Dendritic cell treated with granulocyte-macrophage colony-stimulating factor and Interleukin-4, amounts not matched to agents 40 ng/mL and 50 ng/mL, for 4 days (primary cell): ENCODE results near the gene FCRL4.

ENCODE experiments used
- H3K27ac Mint-ChIP-seq: one replicate; pipeline ENCODE4 v1.8.0; 2022; ENCODE audit warnings: mild to moderate bottlenecking, mixed read lengths
- H3K27me3 Mint-ChIP-seq: one replicate; pipeline ENCODE4 v1.8.0; 2022; ENCODE audit warnings: mild to moderate bottlenecking, mixed read lengths
- H3K36me3 Mint-ChIP-seq: one replicate; pipeline ENCODE4 v1.8.0; 2022; ENCODE audit warnings: low read depth, mixed read lengths
- H3K4me1 Mint-ChIP-seq: one replicate; pipeline ENCODE4 v1.8.0; 2022; ENCODE audit warnings: low read depth, mixed read lengths
- H3K4me3 Mint-ChIP-seq: one replicate; pipeline ENCODE4 v1.8.0; 2022; ENCODE audit warnings: mild to moderate bottlenecking, moderate library complexity, mixed read lengths
- H3K9me3 Mint-ChIP-seq: one replicate; pipeline ENCODE4 v1.8.0; 2022; ENCODE audit warnings: mixed read lengths
- intact Hi-C: fragments of 100-400 bp; cut with micrococcal nuclease; formaldehyde crosslinking; loops from one replicate; pipeline ENCODE4 v1.15.0; 2022

FCRL4 gene

DNA sequence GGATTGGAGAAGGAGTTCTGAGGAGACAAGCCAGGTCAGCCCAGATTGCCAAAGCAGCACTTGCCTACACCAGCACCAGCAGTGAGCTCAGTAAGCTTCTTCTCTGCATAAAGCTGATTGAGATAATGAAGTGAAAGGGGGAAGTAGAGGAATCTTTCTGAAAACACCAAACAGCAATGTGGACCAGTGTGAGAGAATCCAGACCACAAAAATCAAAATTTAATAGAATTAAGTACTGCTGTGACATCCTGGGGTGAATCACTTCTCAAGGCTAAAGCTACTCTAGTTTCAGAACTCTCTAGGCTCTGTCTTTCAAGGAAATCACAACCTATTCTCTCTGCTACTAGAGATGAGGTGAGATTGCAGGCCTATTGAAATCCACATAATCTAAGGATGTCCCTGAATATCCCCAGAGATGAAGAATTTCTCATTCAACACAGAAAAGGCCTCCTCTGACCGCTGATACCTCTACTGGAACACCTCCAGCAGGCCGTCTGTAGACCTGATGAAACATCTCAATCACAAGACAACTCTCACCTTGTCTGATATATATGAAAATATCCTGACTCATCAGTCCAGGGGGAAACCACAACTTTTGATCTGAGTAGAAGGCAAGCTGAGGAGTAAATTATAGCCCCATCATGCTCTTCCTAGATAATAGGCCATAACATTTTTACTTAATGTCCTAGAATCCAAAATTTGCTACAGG is at the start of gene FCRL4:
Gene FCRL4 (minus strand): TSS at position 127 of the 709 bp plus-strand sequence. CDS start 141 bp downstream, outside the sequence.
- Mint-ChIP-seq H3K27me3 (peaks cover 75% of the 10 kb centered on the region), H3K4me1 (peaks cover 8% of the 10 kb centered on the region), H3K36me3 (no peaks in the 10 kb centered on the region), H3K4me3 (no peak within 1 kb of the TSS), H3K9me3 (no peaks in the 10 kb centered on the region), H3K27ac (no peak within 1 kb of the TSS)
- intact Hi-C loops: no loop called here

DNA sequence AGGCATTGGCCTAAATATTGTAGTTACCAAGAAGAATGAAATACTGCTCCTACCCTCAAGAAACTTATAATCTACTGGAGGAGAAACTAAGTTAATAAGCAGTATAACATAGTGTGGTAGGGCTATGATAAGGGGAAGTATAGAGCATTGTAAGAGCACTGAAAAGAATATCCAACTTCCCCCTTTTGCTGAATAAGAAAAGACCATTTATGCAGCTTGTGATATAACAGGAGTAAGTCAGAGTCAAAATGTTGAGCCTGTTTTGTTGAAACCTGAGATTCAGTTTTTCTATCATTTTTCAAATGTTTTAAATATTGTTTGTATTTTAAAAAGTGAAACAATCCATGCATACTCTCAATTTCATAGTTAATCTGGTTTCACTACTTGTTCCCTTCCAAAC is 48.3 kb upstream of the FCRL4 start:
- H3K27ac Mint-ChIP-seq: no peak overlapping the region
- intact Hi-C loops: no loop called here
- H3K4me1 Mint-ChIP-seq: peaks cover 12% of the 10 kb centered on the region
- H3K36me3 Mint-ChIP-seq: no peaks in the 10 kb centered on the region
- H3K9me3 Mint-ChIP-seq: no peaks in the 10 kb centered on the region
- H3K4me3 Mint-ChIP-seq: no peak overlapping the region
- peaks cover 22% of the 10 kb centered on the region for H3K27me3 Mint-ChIP-seq

DNA sequence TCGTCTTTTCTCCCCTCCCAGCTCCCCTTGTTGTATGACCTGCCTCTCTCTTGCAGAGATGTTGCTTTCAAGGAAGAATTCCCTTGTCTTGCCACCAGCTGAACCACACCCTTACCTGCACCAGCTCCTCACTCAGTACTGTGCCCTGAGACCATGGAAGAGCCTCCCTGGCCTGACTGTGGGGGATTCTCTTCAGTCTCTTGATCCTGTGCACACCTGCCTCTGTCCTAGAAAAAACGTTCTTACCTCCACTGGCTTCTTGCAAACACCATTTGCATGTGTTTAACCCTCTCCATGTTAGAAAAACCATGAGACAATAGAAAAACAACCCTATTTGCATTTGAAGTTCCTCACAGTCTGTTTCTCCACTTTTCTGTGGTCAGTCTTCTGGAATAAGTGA is 43.3 kb upstream of the FCRL4 start:
- intact Hi-C loops: no loop called here
- no peak overlapping the region for H3K27ac Mint-ChIP-seq
- no peak overlapping the region for H3K4me3 Mint-ChIP-seq
- H3K9me3 Mint-ChIP-seq: no peaks in the 10 kb centered on the region
- H3K36me3 Mint-ChIP-seq: no peaks in the 10 kb centered on the region
- peaks cover 44% of the 10 kb centered on the region for H3K27me3 Mint-ChIP-seq
- peaks cover 20% of the 10 kb centered on the region for H3K4me1 Mint-ChIP-seq

DNA sequence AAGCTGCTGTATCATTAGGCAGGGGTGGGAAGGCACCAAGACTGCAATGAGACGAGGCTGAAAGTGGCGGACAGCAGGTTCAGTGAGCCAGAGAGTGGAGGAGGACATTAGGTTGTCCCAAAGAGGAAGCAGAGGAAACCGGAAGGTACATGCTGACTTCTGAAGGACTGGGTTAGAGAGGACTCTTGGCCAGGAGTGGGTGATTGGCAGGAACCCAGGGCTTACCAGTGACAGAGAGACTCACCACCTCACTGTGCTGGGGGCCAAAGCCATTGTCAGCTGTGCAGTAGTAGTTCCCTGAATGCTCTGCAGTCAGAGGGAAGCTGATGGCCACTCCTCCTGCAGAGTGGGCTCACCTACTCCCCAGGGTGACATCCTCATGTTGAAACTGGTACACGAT is 41.9 kb upstream of the FCRL4 start:
- no peaks in the 10 kb centered on the region for H3K9me3 Mint-ChIP-seq
- no peak overlapping the region for H3K4me3 Mint-ChIP-seq
- peaks cover 50% of the 10 kb centered on the region for H3K27me3 Mint-ChIP-seq
- peaks cover 8% of the 10 kb centered on the region for H3K4me1 Mint-ChIP-seq
- H3K27ac Mint-ChIP-seq: no peak overlapping the region
- H3K36me3 Mint-ChIP-seq: no peaks in the 10 kb centered on the region
- intact Hi-C loops: no loop called here

DNA sequence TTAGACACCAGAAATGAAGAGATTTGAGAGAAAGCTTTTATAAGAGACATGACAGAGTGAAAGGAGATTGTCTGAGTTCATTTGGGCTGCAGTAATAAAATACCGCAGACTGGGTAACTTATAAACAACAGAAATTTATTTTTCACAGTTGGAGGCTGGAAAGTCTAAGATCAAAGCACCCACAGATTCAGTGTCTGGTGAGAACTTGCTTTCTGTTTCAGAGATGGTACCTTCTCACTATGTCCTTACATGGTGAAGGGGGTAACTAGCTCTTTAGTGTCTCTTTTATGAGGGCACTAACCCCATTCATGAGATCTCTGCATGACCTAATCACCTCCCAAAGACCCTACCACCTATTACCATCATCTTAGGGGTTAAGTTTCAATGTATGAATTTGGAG is 30.9 kb upstream of the FCRL4 start:
- Mint-ChIP-seq H3K27ac (no peak overlapping the region), H3K4me3 (no peak overlapping the region), H3K27me3 (peaks cover 63% of the 10 kb centered on the region), H3K36me3 (no peaks in the 10 kb centered on the region), H3K9me3 (no peaks in the 10 kb centered on the region), H3K4me1 (peaks cover 6% of the 10 kb centered on the region)
- intact Hi-C loops: no loop called here

DNA sequence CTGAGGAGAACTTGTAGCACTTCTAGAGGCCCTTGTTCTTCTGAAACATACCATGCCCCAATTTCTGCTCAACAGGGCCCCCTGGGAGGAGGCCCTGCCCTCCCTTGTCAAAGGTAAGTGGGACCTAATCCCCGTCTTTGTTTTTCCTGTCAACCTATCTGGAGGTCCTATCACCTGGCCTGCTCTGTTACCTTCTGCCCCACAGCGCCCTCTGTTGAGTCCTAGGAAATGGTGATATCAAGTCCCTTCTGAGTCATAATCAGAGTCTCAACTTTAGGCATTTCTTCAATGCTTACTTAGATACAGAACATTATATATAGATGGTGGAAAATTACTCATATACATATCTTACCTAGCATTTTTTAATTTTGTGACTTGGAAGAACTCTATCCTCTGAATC is 28.2 kb upstream of the FCRL4 start:
- intact Hi-C loops: no loop called here
- H3K4me3 Mint-ChIP-seq: no peak overlapping the region
- H3K27me3 Mint-ChIP-seq: peaks cover 70% of the 10 kb centered on the region
- no peaks in the 10 kb centered on the region for H3K9me3 Mint-ChIP-seq
- H3K36me3 Mint-ChIP-seq: no peaks in the 10 kb centered on the region
- no peak overlapping the region for H3K27ac Mint-ChIP-seq
- peaks cover 6% of the 10 kb centered on the region for H3K4me1 Mint-ChIP-seq

DNA sequence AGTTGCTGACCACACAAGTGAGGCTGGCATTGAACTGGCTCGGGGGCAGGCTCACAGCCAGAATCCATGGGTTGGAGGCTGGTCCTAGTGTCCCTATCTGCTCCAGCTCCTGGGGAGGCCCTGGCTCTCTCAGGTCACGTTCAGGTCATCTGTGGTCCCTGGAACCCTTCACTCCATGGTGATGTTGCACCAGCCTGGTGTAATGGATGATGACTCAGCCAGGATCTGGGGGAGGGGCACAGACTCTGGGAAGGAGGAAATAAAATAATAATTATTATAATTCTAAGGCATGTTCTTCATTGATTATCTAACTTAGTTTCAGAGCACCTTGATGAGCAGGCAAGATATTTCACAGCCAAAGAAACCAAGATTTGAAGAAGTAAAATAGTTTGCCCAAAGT is 26.6 kb upstream of the FCRL4 start:
- Mint-ChIP-seq H3K27me3 (peaks cover 62% of the 10 kb centered on the region), H3K4me1 (peaks cover 6% of the 10 kb centered on the region)

DNA sequence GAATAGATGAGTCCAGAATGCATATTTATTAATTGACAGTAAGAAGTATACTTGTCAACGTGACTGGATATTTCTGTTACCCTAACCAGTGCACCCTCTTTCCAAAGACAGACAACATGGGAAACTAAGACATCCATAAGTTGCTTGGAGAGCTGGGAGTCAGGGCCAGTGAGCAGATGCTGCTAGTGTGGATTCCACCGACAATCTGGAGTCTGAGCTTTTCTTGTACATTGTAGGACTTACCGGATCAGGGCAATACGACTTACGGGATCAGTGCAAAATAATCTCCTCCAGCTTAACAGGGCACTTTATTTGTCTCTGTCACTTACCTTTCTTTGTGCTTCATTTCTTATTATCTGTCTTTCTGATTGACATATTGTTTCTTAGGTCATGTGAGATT is 24.6 kb upstream of the FCRL4 start:
- Mint-ChIP-seq H3K27me3 (peaks cover 66% of the 10 kb centered on the region), H3K36me3 (no peaks in the 10 kb centered on the region), H3K9me3 (no peaks in the 10 kb centered on the region), H3K27ac (no peak overlapping the region), H3K4me3 (no peak overlapping the region), H3K4me1 (peaks cover 6% of the 10 kb centered on the region)
- intact Hi-C loops: no loop called here

More for the DNA sequence above, 26.6 kb upstream of the FCRL4 start:
- no peak overlapping the region for H3K27ac Mint-ChIP-seq
- no peaks in the 10 kb centered on the region for H3K9me3 Mint-ChIP-seq
- H3K4me3 Mint-ChIP-seq: no peak overlapping the region
- H3K36me3 Mint-ChIP-seq: no peaks in the 10 kb centered on the region
- intact Hi-C loops: no loop called here

DNA sequence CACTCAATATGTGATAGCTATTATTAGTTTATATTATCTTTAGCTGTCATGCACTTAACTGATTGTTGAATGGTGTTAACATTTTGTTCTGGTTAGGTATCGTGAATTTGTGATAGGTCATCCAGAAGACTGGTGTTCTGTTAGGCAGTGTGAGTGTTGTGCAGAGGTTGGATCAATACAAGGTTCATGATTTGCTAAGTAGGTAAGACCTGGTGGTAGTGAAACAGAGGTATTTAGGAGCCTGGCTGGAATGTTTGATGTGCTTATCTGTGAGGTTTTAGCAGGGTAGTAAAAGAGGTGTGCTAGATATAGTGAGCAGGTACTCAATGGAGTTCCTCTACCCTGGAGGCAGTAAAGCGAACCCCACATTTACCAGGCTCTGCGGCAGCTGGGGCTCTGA is 20.3 kb upstream of the FCRL4 start:
- Mint-ChIP-seq H3K27me3 (peaks cover 41% of the 10 kb centered on the region), H3K27ac (no peak overlapping the region), H3K9me3 (no peaks in the 10 kb centered on the region), H3K36me3 (no peaks in the 10 kb centered on the region), H3K4me1 (no peaks in the 10 kb centered on the region), H3K4me3 (no peak overlapping the region)
- intact Hi-C loops: no loop called here

DNA sequence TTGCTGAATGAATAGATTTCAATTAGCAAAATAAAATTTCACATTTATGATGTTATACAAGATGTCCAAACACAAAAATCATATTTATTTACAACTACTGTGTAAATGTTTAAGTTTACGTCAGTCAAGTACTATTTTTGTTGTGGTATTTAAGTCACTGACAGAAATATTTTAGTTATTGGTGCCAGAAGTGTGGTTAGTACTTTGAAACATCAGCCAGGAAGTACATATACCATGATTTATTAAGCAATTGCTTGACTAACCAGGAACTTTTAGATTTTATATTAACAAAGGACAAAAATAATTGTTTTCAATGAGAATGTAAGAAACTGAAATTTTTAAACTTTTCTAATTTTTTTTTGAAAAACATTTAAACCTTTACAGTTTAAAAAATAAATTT is 2.4 kb upstream of the FCRL4 start:
- H3K27ac Mint-ChIP-seq: no peak overlapping the region

DNA sequence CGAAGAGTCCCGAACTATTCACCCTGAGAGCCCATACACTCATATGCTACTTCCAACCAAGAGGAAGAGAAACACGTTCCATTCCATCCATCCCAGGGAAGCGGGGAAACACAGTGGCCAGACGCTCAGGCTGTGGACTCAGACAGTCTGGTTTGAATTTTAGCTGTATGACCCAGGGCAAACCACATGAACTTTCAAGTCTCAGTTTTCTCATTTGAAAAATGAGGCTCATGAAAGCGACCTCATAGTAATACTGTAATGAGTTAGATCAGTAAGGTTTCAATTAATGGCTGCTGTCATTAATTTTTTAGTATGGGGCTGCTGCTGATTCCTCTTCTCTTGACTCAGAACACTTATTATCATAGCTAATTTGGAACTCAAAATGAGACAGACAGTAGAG is 1.5 kb downstream of the FCRL4 start:
- Mint-ChIP-seq H3K4me1 (peaks cover 8% of the 10 kb centered on the region), H3K9me3 (no peaks in the 10 kb centered on the region), H3K27me3 (peaks cover 77% of the 10 kb centered on the region), H3K27ac (no peak overlapping the region), H3K36me3 (no peaks in the 10 kb centered on the region), H3K4me3 (no peak overlapping the region)
- intact Hi-C loops: no loop called here

More for the DNA sequence above, 2.4 kb upstream of the FCRL4 start:
- Mint-ChIP-seq H3K27me3 (peaks cover 75% of the 10 kb centered on the region), H3K36me3 (no peaks in the 10 kb centered on the region), H3K4me1 (peaks cover 6% of the 10 kb centered on the region), H3K9me3 (no peaks in the 10 kb centered on the region), H3K4me3 (no peak overlapping the region)
- intact Hi-C loops: no loop called here

DNA sequence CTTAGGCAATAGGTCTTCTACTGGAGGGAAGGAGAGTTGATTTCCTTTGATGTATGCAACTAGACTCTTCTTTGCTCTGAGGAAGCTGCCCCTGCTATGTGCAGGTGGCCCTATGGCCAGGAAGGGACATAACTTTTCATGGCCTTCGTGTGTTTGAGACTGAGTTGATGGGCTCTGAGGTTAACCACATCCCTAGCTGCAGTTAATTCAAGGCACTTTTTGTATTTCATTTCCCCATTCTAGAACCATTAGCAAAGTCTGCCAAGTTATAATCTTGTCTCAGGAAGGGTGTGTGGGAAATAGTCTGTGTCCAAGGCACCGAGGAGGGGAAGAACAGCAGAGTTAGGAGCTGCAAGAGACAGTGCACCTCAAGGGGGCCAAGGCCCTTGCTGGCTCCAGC is 2.5 kb downstream of the FCRL4 start:
- no peaks in the 10 kb centered on the region for H3K9me3 Mint-ChIP-seq
- no peak overlapping the region for H3K4me3 Mint-ChIP-seq
- peaks cover 82% of the 10 kb centered on the region for H3K27me3 Mint-ChIP-seq
- H3K27ac Mint-ChIP-seq: no peak overlapping the region
- no peaks in the 10 kb centered on the region for H3K36me3 Mint-ChIP-seq
- intact Hi-C loops: no loop called here
- H3K4me1 Mint-ChIP-seq: peaks cover 8% of the 10 kb centered on the region

DNA sequence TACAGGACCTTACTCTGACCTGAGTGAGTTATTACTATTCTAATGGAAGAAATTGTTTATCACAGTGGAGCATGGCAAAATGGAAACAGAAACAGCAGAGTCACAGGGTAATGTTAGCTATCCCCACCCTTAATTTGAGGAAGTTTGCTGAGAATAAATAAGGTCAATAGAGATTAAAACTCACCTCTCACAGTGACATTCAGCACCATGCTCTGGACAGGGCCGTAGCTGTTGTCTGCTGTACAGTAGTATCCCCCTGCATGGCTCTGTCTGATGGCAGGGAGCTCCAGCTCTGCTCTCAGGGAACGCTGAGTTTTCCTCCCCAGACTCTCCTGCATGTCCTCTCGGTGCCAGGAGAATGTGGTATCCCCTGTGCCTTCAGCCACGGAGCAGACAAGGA is 11.9 kb downstream of the FCRL4 start:
- intact Hi-C loops: no loop called here

DNA sequence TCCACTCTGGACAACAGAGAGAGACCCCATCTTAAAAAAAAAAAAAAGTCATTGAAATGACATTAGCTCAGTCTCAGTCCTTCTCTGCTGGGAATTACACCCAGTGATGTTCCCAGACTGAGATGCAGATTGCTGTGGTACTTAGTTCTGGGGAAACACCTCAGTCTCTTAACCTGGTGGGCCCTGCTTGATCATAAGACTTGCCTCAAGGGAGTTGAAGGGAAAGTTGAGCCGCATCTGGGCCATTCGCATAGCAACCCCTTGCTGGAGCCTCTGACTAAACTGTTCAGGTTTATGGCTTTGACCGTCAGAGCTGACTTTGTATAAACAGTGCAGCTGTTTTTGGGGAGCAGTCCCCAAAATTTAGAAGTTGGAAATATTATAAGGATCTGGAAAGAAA is 13.4 kb downstream of the FCRL4 start:
- Mint-ChIP-seq H3K9me3 (no peaks in the 10 kb centered on the region), H3K36me3 (no peaks in the 10 kb centered on the region), H3K27me3 (peaks cover 89% of the 10 kb centered on the region), H3K4me1 (peaks cover 6% of the 10 kb centered on the region), H3K4me3 (no peak overlapping the region), H3K27ac (no peak overlapping the region)
- intact Hi-C loops: loop anchor here (5.0 kb wide), 1 partner anchor 363 kb away; no protein-coding TSS in a partner anchor

More for the DNA sequence above, 11.9 kb downstream of the FCRL4 start:
- Mint-ChIP-seq H3K36me3 (no peaks in the 10 kb centered on the region), H3K4me3 (no peak overlapping the region), H3K27me3 (peaks cover 96% of the 10 kb centered on the region), H3K27ac (no peak overlapping the region), H3K4me1 (peaks cover 6% of the 10 kb centered on the region), H3K9me3 (no peaks in the 10 kb centered on the region)

DNA sequence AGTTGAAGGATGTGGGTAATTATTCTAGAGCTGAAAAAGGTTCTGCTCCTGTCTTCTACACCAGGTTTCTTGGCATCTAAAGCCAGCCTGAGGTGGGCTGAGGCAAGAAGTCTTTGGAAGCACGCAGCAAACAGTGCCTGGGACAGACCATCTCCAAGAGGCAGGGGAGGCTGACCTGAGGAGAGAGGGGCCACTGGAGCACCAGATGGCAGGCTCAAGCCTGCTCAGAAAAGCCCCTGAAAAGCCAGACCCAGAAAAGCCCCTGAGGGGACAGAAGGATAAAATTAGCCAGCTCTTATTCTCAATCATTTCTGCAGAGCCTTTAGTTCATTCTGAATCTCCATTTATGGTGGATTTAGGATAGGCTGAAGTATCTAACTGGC is 17.1 kb downstream of the FCRL4 start:
- Mint-ChIP-seq H3K27me3 (peaks cover 74% of the 10 kb centered on the region), H3K9me3 (no peaks in the 10 kb centered on the region), H3K27ac (no peak overlapping the region), H3K4me1 (peaks cover 1% of the 10 kb centered on the region), H3K36me3 (no peaks in the 10 kb centered on the region), H3K4me3 (no peak overlapping the region)
- intact Hi-C loops: loop anchor here (1.0 to 5.0 kb wide), 2 partner anchors 110 to 366 kb away; no protein-coding TSS in a partner anchor
